HG03521 (cell line): ENCODE data around the gene WFDC9.
"Not testable (repeated sequence)": the region's sequence is repeated elsewhere in the genome, so short reads cannot be mapped to it uniquely, and the experiment has no call there.

ENCODE experiments used
- ATAC-seq: cut with Tn5 transposase; IDR thresholded peaks from one replicate; pipeline ENCODE4 v1.9.1; 2021; ENCODE audit warnings: mild to moderate bottlenecking, moderate library complexity; ENCODE audit not compliant: unreplicated experiment

The WFDC9 gene

DNA sequence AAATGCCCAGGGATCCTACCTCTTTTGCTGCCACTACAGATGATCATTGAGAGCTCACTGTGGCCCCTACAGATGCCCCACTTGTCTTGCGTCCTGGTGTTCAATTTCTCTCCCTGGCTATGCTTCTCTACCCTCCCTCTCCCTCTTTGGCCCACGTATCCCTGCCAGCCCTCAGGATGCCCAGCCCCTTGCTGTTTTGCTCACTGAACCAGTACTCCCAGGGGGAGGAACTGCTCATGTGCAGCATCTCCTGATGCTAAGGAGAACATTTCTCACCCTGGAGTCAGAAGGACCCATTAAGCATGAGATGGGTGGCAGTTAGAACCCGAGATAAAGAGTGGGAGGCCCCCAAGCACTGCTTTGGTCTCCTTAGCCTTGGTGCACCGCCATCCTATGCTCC is at the start of gene WFDC9:
Gene WFDC9, minus strand, starts transcription at position 101 of the 400 bp plus-strand sequence. CDS start 21,103 bp downstream, outside the sequence.
- no peak for ATAC-seq

DNA sequence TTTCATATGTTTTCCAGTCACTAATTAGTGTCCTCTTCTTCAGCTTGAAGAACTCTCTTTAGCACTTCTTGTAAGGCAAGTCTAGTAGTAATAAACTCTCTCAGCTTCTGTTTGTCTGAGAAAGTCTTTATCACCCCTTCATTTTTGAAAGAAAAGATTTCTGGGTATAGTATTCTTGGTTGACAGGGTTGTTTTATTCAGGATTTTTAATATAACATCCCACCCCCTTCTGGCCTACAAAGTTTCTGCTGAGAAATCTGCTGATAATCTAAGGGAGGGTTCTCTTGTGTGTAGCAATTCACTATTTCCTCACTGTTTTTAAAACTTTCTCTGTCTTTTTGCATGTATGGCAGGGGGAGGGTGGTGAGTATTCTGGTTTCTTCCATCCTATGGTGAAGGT is 48.6 kb upstream of the WFDC9 start:
- ATAC-seq: no peak

DNA sequence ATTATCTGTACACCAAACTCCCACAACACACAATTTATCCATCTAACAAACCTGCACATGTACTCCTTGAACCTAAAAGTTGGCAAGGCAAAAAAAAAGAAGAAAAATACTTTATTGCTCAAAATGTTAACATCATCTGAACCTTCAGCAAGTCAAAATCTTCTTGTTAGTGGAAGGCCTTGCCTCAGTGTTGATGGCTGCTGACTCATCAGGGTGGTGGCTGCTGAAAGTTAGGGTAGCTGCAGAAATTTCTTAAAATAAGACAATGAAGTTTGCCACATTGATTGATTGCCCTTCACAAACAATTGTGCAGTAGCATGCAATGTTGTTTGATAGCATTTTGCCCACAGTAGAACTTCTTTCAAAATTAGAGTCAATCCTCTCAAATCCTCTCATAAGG is 41.7 kb upstream of the WFDC9 start:
- ATAC-seq: no peak

DNA sequence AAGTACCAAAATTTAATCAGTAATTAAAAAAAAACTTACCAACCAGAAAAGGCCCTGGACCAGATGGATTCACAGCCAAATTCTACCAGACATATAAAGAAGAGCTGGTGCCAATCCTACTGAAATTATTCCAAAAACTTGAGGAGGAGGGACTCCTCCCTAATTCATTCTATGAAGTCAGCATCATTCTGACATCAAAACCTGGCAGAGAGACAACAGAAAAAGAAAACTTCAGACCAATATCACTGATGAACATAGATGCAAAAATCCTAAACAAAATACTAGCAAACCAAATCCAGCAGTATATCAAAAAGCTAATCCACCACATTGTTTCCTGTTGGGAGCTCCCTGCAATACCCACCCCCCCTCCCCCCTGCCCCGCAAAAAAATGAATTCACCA is 39.1 kb upstream of the WFDC9 start, which contains the start of gene WFDC11:
Gene WFDC11, minus strand, starts transcription at position 101 of the 400 bp plus-strand sequence. CDS start 19,639 bp downstream, outside the sequence.
- ATAC-seq: no peak

DNA sequence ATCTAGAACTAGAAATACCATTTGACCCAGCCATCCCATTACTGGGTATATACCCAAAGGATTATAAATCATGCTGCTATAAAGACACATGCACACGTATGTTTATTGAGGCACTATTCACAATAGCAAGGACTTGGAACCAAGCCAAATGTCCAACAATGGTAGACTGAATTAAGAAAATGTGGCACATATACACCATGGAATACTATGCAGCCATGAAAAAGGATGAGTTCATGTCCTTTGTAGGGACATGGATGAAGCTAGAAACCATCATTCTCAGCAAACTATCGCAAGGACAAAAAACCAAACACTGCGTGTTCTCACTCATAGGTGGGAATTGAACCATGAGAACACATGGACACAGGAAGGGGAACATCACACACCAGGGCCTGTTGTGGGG is 26.0 kb upstream of the WFDC9 start:
- ATAC-seq: not testable (repeated sequence)

DNA sequence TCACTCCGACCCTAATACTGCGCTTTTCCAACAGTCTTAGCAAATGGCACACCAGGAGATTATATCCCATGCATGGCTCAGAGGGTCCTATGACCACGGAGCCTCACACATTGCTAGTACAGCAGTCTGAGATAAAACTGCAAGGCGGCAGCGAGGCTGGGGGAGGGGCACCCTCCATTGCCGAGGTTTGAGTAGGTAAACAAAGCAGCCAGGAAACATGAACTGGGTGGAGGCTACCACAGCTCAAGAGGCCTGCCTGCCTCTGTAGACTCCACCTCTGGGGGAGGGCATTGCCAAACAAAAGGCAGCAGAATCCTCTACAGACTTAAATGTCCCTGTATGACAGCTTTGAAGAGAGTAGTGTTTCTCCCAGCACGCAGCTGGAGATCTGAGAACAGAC is 20.6 kb upstream of the WFDC9 start:
- ATAC-seq: not testable (repeated sequence)

DNA sequence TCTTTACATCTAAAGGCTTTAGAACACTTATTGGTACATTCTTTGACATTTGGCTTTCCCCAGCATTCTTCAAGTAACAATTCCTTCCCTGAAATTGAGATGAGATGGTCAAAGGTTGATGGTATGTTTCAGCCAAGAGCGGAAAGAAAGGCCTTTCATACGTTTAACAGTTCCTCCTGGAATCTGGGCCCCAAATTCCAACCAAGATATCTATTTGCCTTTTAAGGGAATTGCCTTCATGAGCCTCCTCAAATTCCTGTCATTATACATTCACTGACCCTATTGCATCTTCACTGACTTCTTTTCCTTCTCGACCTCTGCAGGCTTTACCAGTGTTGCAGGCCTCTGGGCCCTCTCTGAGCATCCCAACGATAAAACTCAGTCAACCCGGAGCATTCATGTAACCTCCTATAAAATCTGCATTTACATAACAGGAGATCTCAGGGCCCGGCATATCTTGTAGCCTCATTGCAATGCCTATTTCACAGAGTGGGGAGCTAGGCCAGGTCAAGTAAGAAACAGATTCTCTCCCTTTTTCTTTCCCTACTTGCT is 18.3 kb upstream of the WFDC9 start:
- ATAC-seq: no peak

DNA sequence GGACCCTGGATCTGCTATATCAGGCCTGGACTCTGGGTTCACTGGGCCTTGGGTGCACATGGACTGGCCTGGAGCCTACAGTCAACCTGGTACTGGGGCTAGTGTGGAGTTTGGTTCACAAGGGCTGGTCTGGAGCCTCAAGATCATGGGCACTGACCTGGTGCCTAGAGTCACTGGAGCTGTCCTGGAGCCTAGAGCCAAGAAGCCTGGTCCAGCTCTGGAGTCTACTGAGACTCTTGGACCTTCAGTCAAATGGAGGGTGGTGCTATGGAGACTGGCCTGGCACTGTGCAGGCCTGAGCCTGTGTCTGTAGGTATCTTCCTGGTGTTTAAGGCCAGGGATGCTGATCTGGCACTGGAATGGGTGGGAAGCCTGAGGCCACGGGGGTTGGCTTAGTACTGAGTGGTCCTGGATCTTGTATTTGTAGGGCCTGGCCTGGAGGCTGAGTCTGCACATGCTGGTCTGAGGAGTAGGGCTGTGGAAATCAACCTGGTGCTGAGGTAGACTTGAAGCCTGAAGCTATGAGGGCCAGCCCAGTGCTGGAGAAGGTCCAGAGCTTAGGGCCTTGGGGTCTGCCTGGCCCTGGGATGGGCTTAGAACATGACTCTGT is 16.5 kb upstream of the WFDC9 start:
- ATAC-seq: no peak

DNA sequence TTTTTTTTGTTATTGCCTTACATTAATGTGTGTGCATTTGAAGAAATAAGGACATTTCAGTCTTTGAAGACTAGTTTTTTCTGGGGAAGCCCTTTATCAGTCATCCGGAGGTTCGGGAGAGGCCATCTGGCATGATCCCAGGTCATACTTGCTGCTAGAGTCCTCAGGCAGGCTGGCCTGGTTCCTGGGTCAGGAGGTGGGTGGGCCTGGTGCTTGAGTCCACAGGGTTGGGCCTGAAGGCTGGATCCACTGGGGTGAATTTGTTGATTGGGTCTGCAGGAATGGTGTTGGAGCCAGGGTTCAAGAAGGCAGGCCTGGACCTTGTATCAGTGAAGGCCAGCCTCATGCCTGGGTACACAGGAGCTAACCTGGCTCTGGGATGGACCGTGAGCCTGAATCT is 15.8 kb upstream of the WFDC9 start:
- ATAC-seq: no peak

DNA sequence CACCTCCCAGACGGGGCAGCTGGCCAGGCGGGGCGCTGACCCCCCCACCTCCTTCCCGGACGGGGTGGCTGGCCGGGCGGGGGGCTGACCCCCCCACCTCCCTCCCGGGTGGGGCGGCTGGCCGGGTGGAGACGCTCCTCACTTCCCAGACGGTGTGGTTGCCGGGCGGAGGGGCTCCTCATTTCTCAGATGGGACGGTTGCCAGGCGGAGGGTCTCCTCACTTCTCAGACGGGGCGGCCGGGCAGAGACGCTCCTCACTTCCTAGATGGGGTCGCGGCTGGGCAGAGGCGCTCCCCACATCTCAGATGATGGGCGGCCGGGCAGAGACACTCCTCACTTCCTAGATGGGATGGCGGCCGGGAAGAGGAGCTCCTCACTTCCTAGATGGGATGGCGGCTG is 14.8 kb upstream of the WFDC9 start:
- ATAC-seq: not testable (repeated sequence)

DNA sequence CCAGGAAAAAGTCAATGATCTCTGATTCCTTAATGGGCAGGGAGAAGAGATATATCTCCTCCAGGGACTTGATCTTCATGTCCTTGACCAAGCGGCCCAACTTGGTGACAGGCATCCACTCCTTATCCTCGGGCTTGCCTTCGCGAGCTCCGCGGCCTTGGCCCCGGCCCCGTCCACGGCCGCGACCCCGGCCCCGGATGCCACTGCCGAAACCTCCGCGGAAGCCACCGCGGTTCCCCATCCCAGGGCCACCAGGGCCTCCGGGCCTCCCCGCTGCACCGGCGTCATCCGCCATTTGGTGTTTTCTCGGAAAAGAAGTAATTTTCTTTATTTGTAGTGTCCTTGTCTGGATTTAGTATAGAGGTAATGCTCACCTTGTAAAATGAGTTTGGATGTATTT is 10.0 kb upstream of the WFDC9 start:
- ATAC-seq: not testable (repeated sequence)

DNA sequence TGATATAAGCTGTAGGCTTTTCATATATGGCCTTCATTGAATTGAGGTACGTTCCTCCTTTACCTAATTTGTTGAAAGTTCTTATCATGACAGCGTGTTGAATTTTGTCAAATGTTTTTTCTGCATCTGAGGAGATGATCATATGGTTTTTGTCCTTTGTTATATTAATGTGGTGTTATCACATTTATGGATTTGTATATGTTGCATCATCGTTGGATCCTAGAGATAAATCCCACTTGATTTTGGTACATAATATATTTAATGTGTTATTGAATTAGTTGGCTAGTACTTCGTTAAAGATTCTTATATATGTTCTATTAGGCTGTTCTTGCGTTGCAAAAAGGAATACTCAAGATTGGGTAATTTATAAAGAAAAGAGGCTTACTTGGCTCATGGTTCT is 8.6 kb upstream of the WFDC9 start:
- ATAC-seq: no peak

DNA sequence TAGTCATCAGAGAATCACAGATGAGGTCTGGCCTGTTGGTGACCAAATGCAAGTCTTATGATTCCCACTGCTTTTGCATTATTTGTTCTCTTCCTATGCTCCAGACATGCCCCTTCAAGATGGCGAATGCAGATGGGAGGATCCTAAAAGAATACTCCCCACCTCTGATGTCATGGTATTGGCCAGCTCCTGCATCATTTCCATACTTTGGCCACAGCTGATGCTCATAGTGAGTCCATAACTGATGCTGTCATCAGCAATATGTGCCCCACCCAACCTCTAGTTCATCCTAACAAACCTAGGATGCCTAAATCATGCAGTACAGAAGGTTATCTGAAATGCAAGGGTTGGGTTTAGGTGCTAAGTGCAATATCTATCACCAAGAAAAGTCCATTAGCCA is 5.4 kb upstream of the WFDC9 start:
- ATAC-seq: no peak

DNA sequence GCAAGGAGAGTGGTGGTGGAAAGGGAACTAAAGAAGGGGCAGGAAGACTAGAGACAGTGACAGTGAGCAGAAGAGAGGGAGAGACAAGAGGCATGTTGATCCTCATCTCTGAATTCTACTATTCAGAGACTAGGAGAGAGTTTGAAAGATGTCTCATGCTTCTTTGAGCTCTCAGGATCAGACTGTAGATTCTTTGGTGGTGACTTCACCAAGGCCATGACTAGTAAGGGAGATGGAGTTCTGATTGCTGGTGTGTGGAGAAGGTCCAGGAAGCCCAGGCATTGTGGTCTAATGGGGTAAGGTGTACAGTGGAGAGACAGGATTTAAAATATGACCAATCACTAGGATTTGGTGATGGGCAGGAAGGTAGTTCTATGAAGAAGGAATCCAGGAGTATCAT is 713 bp downstream of the WFDC9 start:
- ATAC-seq: no peak

DNA sequence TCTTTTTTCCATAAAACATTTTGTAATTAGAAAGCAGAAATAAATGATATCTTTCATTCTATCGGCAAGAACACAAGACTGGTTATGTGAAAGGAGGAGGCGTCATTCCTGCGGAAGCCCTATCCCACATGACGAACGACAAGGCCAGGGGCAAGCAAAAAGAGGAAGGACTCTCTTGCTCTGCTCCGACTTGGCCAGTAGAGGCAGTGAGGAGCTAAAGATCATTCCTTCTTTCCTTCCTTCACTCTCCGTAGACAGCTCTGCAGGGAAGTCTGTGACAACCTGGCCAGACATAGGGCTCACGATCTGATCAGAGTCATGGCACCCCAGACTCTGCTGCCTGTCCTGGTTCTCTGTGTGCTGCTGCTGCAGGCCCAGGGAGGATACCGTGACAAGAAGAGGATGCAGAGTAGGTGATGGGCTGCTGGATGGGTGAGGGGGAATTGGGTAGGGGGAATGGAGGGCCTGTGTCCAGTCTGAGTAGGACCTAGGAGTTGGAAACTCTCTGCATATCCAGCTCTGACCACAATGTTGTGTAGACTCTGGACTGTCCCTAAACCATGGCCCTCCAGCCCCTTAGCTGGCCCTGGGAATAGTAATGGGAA is 1.5 kb downstream of the WFDC9 start, which contains the start of gene WFDC10A:
Gene WFDC10A, plus strand, starts transcription at position 244 of the 605 bp plus-strand sequence. Its CDS starts 75 bp downstream, at position 319.
- ATAC-seq: no peak

DNA sequence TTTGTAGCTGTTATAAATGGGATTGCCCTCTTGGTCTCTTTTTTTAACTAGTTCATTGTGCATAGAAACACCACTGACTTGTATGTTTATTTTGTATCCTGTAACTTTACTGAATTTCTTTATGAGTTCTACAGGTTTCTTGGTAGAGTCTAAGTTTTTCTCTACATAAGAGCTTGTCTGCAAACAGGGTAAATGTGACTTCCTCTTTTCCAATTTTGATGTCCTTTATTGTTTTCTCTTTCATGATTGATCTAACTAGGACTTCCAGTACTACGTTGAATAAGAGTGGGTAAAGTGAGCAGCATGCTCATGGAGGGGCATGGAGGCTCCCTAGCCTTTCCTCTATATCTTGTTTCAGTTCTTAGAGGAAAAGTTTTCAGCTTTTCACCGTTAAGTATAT is 4.5 kb downstream of the WFDC9 start:
- no peak for ATAC-seq

DNA sequence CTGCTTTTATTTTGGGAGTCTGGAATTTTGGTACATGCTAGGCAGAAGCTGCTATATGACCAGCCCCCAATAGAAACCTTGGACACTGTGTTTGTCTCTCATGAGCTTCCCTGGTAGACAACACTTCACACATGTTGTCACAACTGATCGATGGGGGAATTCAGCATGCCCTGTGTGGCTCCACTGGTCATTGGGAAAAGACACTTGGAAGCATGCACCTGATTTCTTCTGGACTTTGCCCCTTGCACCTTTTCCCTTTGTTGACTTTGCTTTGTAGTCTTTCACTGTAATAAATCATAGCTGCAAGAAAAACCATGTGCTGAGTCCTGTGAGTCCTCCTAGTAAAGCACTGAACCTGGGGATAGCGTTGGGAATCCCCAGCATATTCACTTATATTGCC is 9.5 kb downstream of the WFDC9 start:
- ATAC-seq: no peak

DNA sequence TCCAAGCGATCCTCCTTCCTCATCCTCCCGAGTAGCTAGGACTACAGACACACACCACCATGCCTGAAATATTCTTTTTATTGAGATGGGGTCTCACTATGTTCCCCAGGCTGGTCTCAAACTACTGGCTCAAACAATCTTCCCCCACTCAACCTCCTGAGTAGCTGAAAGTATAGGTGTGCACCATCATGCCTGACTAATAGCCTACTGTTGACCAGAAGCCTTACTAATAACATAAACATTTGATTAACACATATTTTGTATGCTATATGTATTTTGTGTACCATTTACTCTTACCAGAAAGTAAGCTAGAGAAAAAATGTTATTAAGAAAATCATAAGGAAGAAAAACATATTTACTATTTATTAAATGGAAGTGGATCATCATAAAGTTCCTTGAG is 13.5 kb downstream of the WFDC9 start:
- no peak for ATAC-seq

DNA sequence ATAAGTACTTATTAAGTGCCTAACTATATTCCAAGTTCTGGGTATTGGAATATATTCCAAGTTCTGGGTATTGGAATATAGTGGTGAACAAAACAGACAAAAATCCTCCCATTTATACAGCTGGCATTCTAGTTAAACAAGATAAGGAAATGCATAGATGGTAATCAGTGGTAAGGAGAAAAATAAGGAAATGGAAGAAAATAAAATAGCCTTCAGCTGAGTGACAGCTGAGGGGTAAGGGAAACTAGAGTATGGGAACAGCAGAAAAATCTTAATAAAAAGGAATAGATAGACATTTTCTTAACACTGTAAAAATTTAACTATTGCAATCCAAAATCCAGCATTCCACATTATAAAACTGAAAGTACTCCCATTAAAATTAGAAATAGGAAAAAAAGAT is 18.8 kb downstream of the WFDC9 start:
- ATAC-seq: no peak

DNA sequence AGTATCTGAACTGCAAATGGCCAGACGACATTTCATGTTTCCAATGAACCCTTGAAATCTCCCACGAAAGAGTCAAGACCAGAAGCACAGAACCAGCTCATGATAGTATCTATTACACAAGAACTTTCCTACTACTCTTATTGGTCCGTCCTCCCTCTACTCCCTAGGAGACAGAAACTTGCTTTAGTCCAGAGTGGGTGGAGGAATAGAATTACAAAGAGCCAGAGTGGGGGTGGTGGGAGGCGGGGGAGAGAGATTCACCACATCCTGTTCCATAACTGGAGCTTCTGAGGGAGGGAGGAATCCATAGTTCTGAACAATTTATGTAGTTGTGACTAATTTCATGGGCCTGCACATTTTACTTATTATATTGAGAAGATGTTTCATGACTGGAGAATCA is 20.0 kb downstream of the WFDC9 start:
- ATAC-seq: no peak

DNA sequence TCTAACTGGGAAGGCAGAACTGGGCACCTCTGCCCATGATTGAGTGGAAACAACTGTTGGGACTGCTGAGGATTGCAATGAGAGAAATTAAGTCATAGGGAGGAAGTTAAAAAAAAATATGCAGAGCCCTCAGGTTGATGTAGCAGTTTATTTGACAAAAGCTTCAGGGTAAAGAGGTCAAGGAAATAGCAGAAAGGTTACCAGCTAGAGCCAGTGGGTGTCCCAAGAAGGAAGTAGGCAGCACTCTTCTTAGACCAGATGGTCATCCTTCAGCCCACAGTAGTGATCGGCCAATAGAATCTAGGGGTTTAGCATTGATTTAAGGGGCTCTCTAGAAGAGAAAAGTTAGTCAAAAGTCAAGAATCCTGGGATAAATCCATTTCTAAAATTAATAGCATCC is 23.3 kb downstream of the WFDC9 start:
- no peak for ATAC-seq

DNA sequence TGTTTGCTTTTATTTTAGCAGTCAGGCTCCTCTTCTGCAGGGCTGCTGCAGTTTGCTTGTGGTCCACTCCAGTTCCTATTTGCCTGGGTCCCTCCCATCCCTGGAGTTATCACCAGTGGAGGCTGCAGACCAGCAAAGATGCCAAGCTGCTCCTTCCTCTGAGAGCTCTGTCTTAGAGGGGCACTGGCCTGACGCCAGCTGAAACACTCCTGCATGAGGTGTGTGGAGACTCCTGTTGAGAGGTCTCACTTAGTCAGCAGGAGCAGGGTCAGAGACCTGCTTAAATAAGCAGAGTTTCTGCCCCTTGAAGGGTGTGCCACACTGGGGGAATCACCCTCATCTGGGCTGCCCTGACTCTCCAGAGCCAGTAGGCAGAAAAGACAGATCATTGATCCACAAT is 35.8 kb downstream of the WFDC9 start:
- ATAC-seq: no peak
